PFSK-1 (cell line): ENCODE measurements around the gene DHCR7.

Experiments
- FOXP2 ChIP-seq: optimal IDR thresholded peaks from 2 replicates; pipeline ENCODE3; 2011; ENCODE audit warnings: borderline replicate concordance, control low read depth, inconsistent platforms; ENCODE audit not compliant: insufficient read depth; ENCODE audit errors: extremely low read length, extremely low read depth
- POLR2AphosphoS5 ChIP-seq: IDR thresholded peaks from 2 replicates; pipeline ENCODE4 v1.6.1; 2012; ENCODE audit warnings: low read depth, mild to moderate bottlenecking, control low read depth, low read length, moderate library complexity
- REST ChIP-seq, 2 experiments: IDR thresholded peaks; 2 replicates each; pipeline versions ENCODE4 v1.6.1 to v1.8.0; 2011 to 2012; ENCODE audit warnings: low read depth in 2 of 2, low read length in 2 of 2, control low read depth in 1 of 2, inconsistent platforms in 1 of 2, mild to moderate bottlenecking in 1 of 2, moderate library complexity in 1 of 2; ENCODE audit not compliant: insufficient read depth in 1 of 2
- SIN3A ChIP-seq: IDR thresholded peaks from 2 replicates; pipeline ENCODE4 v1.6.1; 2012; ENCODE audit warnings: mild to moderate bottlenecking, low read length, moderate library complexity, borderline replicate concordance; ENCODE audit not compliant: insufficient read depth
- TAF1 ChIP-seq: IDR thresholded peaks from 2 replicates; pipeline ENCODE4 v1.6.1; 2012; ENCODE audit warnings: low read length, control low read depth, borderline replicate concordance; ENCODE audit not compliant: insufficient read depth

Gene DHCR7

GRCh38 chr11:71491531-71491930 is 43.3 kb upstream of the DHCR7 start:
- TF ChIP-seq REST (IDR thresholded peaks at IDR 0.05; ENCODE audit: insufficient read depth in 1 of 2, low read depth in 2 of 2, low read length in 2 of 2) (no peak), SIN3A (no peak), POLR2AphosphoS5 (no peak), FOXP2 (no peak), TAF1 (no peak)

DNA sequence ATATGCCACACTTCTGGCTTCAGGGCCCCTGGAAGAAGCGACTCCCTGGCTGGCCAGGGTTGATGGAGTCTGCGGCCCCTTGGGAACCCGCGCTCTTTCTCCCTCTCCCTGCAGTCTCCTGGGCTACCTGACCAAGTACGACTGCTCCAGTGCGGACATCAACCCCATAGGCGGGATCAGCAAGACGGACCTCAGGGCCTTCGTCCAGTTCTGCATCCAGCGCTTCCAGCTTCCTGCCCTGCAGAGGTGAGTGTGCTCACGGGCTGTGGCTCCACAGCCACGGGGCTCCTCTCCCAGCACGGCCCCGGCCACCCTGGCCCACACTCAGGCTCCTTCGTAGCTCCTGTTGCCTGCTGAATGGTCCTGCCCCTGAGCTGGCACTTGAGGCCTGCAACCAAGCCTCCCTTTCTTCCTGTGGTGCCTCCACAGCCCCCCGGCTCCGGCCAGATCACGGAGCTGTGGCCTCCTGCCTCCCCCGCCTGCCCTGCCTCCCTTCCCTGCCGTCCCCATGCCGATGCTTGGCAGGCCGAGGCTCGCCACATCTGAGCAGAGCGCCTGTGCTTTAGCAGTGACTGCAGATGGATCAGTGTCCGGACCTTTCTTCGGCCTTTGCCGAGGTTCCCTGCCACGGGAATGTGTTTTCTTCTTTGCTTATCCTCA is 42.7 kb upstream of the DHCR7 start:
- TF ChIP-seq REST (IDR thresholded peaks at IDR 0.05; ENCODE audit: insufficient read depth in 1 of 2, low read depth in 2 of 2, low read length in 2 of 2) (no peak), TAF1 (no peak), POLR2AphosphoS5 (no peak), SIN3A (no peak), FOXP2 (no peak)

DNA sequence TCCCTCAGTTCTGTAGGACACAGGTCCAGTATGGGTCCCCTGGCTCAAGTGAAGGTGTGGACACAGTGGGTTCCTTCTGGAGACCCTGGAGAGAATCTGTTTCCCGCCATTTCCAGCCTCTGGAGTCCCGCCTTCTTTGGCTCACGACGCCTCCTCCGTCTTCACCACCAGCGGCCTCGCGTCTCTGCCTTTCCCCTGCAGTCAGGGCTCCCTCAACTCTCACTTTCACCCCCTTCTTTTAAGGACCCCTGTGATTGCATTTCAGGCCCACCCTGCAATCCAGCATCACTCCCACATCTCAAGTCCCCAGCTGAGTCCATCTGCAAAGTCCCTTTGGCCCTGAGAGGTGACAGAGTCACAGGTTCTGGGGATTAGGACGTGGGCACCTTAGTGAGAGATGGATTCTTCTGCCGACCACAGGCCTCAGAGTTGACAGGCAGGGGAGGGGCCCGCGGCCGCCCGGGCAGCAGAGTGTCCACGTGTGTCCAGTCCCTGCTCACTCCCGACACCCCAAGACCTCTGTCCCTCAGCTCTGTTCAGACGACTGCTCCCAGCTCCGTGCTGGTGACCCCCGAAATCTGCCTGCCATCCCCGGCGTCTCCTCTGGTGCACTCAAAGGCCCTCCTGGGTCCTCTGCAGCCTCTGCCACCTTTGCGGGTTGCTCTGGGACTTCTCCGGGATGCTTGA is 42.0 kb upstream of the DHCR7 start:
- no peak for TF ChIP-seq REST (IDR thresholded peaks at IDR 0.05; ENCODE audit: insufficient read depth in 1 of 2, low read depth in 2 of 2, low read length in 2 of 2)
- TF ChIP-seq TAF1 = no peak
- no peak for TF ChIP-seq POLR2AphosphoS5
- TF ChIP-seq FOXP2 = no peak
- no peak for TF ChIP-seq SIN3A

DNA sequence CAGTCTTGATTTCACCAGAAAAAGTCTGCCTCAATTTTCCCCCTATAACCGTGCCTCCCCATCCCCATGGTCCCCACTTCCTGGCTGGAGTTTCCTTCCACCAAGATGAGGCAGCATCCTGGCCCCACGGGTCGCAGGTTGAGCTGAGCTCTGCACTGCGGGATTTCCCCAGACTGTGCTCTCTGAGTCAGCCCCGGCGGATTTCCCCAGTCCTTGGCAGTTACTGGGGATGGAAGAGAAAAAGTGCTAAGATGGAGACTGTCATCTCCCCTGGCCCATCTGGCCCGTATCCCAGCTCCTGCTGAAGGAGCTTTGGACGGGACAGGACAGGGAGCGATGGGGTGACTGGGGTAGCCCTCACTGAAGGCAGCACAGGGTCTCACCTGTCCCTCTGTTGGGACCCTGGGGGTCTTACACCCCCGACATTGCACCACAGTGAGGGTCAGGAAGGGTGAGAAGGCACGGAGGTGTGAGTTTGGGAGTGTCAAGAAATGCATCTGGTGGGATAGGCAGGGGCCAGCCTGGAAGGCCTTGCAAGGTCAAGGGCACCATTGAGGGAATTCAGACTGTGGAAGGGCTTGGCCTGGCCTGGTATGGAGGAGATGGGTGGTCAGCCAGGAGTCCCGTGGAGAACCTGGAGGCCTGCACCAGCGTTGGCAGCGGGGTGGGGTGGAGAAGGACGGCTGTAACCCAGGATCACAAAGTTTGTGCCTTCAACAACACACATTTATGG is 41.3 kb upstream of the DHCR7 start:
- TF ChIP-seq REST (IDR thresholded peaks at IDR 0.05; ENCODE audit: insufficient read depth in 1 of 2, low read depth in 2 of 2, low read length in 2 of 2) (no peak), FOXP2 (no peak), TAF1 (no peak), SIN3A (no peak), POLR2AphosphoS5 (no peak)
